ENCODE measurements around the gene SP2.

The SP2 gene

DNA sequence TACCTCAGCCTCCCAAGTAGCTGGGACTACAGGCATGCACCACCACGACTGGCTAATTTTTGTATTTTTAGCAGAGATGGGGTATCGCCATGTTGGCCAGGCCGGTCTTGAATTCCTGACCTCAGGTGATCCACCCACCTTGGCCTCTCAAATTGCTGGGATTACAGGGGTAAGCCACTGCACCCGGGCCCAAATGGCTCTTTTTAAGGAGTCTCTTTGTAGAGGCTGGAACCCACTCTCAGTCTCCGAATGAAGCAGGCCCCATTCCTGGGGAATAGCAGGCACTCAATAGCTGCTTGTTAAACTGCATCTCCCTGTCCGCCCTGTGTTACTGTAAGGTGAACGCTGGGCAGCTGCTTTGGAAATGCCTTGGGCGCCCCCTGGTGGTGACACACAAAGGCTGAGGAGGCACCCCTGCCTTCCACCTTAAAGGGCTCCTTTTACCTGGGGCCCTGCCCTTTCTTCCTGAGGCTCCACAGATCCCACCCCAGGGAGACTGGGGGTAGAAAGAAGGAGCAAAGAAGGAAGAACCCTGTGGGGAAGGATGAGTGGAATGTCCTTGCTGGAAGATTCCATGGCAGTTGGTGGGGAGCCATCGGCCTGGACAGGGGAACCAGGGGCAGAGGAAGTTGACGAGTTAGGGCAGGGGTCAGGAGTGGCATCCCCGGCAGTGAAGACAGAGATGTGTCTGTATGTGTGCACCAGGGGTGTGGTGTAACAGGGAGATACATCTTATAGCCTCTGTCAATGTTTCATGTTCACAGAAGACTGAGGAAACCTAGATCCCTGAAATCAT, 6.1 kb upstream of the SP2 start:
- TF ChIP-seq CTCF (IDR thresholded peaks at IDR 0.05; ENCODE audit: control insufficient read depth, insufficient read depth, low read depth, low read length, missing control alignments), result peak; percentile 90
- no peak overlapping the region for H3K4me3 ChIP-seq (ENCODE audit: control insufficient read depth, low read depth, low read length)
- peak; percentile 38 for DNase-seq (ENCODE audit: low read depth)

- DNase-seq (ENCODE audit: low read depth), result no peak
- no peak for TF ChIP-seq CTCF (IDR thresholded peaks at IDR 0.05; ENCODE audit: control insufficient read depth, insufficient read depth, low read depth, low read length, missing control alignments)
- no peak overlapping the region for H3K4me3 ChIP-seq (ENCODE audit: control insufficient read depth, low read depth, low read length)
Measured at GRCh38 chr17:47891545-47892088, 4.4 kb upstream of the SP2 start.

GRCh38 chr17:47894498-47895346, 1.3 kb upstream of the SP2 start:
- DNase-seq (ENCODE audit: low read depth), result no peak
- peak; percentile 2 for TF ChIP-seq CTCF (IDR thresholded peaks at IDR 0.05; ENCODE audit: control insufficient read depth, insufficient read depth, low read depth, low read length, missing control alignments)
- H3K4me3 ChIP-seq (ENCODE audit: control insufficient read depth, low read depth, low read length), result peak overlapping the region; percentile 96

DNA sequence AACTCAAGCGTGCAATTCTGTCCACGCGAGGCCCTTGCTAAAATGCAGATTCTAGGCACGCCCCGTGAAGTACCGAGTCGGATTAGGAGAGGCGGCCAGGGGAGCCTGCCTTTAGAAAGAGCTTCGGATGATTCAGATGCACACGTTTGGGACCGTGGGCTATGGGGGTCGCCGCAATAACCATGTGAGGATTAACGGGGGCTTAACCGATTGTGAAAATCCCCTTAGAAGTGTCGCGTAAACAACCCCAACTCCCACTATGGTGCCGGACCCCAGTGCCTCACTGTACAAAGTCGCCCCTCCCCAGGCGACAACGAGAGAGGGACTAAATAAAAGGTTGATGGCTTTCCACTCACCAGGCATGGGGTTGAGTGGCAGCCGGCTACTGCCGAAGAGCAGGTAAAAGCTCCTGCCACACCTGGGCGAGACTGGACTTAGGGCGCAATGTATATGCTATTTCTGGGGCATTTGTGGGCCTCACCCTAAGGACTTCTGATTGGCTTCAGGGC, 635 bp upstream of the SP2 start:
- no peak for DNase-seq (ENCODE audit: low read depth)
- no peak for TF ChIP-seq CTCF (IDR thresholded peaks at IDR 0.05; ENCODE audit: control insufficient read depth, insufficient read depth, low read depth, low read length, missing control alignments)
- H3K4me3 ChIP-seq (ENCODE audit: control insufficient read depth, low read depth, low read length), result peak overlapping the region; percentile 96

GRCh38 chr17:47896672-47897490, 845 bp downstream of the SP2 start:
- no peak for TF ChIP-seq CTCF (IDR thresholded peaks at IDR 0.05; ENCODE audit: control insufficient read depth, insufficient read depth, low read depth, low read length, missing control alignments)
- no peak for DNase-seq (ENCODE audit: low read depth)
- peak overlapping the region; percentile 85 for H3K4me3 ChIP-seq (ENCODE audit: control insufficient read depth, low read depth, low read length)

DNA sequence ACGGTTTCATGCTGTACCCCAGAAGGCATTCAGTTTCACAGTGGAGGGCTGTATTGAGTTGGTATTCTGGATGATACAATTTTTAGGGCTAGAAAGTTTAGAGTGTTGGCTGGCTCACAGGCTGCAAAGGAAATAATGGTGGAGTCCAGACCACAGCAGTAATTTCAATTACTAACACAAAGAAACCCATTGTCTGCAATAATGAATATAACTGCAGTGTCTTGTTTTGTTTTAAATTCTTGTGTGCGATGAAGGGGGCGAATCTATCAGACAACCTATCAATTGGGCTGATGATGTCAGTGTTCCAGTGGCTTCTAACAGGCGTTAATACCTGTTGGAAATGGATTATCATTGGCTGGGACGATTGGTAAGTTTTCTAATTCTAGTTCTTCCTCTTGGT, 1.5 kb downstream of the SP2 start:
- DNase-seq (ENCODE audit: low read depth), result no peak
- no peak for TF ChIP-seq CTCF (IDR thresholded peaks at IDR 0.05; ENCODE audit: control insufficient read depth, insufficient read depth, low read depth, low read length, missing control alignments)
- no peak overlapping the region for H3K4me3 ChIP-seq (ENCODE audit: control insufficient read depth, low read depth, low read length)

All from AG09309 (cell line).